Small intestine (tissue), 7 donors: ENCODE data around the gene MYOZ1. TPM values are rescaled to one million over a fixed set of nuclear protein-coding genes. Genes with fewer than 3 reads are reported as not detected.
"Not testable (repeated sequence)": the region's sequence is repeated elsewhere in the genome, so short reads cannot be mapped to it uniquely, and the experiment has no call there.

Source experiments
- DNase-seq, 2 donors: peaks; one replicate each; pipeline versions ENCODE4 v3.0.0 to v3.0.0-alpha.2; 2013
- FAIRE-seq: peaks from 2 replicates; lab custom pipeline; 2012; peaks lifted over from hg19 to GRCh38; lab: Jason Lieb, UNC
- H3K27ac ChIP-seq, 3 donors: one replicate each; pipeline ENCODE4 v1.5.1; 2013; ENCODE audit warnings: low read length in 2 of 3, mild to moderate bottlenecking in 2 of 3, control low read depth in 1 of 3, inconsistent platforms in 1 of 3, low read depth in 1 of 3, moderate library complexity in 1 of 3
- H3K27me3 ChIP-seq, 3 donors: one replicate each; pipeline ENCODE4 v1.6.1; 2013; ENCODE audit warnings: low read length in 3 of 3, inconsistent platforms in 1 of 3; ENCODE audit not compliant: control insufficient read depth in 3 of 3, insufficient read depth in 3 of 3
- H3K36me3 ChIP-seq, 3 donors: one replicate each; pipeline ENCODE4 v1.6.1; 2013; ENCODE audit warnings: low read length in 3 of 3, inconsistent platforms in 1 of 3, low read depth in 1 of 3, mild to moderate bottlenecking in 1 of 3, moderate library complexity in 1 of 3; ENCODE audit not compliant: control insufficient read depth in 3 of 3, insufficient read depth in 2 of 3
- H3K4me1 ChIP-seq, 3 donors: one replicate each; pipeline ENCODE4 v1.6.1; 2013; ENCODE audit warnings: low read length in 2 of 3, inconsistent platforms in 1 of 3, low read depth in 1 of 3, mild to moderate bottlenecking in 1 of 3, moderate library complexity in 1 of 3; ENCODE audit not compliant: control insufficient read depth in 3 of 3, insufficient read depth in 2 of 3
- H3K4me3 ChIP-seq, 3 donors: one replicate each; pipeline ENCODE4 v1.5.1; 2013; ENCODE audit warnings: low read length in 3 of 3, control low read depth in 1 of 3, inconsistent platforms in 1 of 3, low read depth in 1 of 3, mild to moderate bottlenecking in 1 of 3, moderate library complexity in 1 of 3
- H3K9me3 ChIP-seq, 2 donors: one replicate each; pipeline ENCODE4 v1.6.1; 2013; ENCODE audit warnings: low read depth in 1 of 2, low read length in 1 of 2; ENCODE audit not compliant: control insufficient read depth in 2 of 2, insufficient read depth in 1 of 2
- WGBS, 3 donors: extraction: QIAGEN DNeasy Blood & Tissue Kit; methylation state at CpG; one replicate each; pipeline ENCODE4 v1.1.7; 2013; 5-methylcytosine and 5-hydroxymethylcytosine counted together
- polyA plus RNA-seq, 4 donors: library from polyadenylated mRNA; stranded (reverse) in 3 of 4; unstranded in 1 of 4; fragments of 200-250 nt in 3 of 4; fragments of 120-200 nt in 1 of 4; gene quantifications; one replicate each; pipeline versions ENCODE4 v1.2.1 to v1.2.3, GENCODE V29; 2013
- donor health status: healthy with polysubstance abuse.
- donor health status: control.
- donor health status: control.
- donor health status: Bipolar disorder and iron deficiency.
- donor health status: healthy.

The MYOZ1 gene
- polyA plus RNA-seq, 4 donors, result 0.37 to 2.0 (median 0.49) TPM

GRCh38 chr10:73664156-73665040 lies 23.1 kb upstream of the MYOZ1 start:
- 79 to 80% (median 79%) methylated on average over 12 to 13 of the region's 13 CpGs for WGBS, 3 donors
- H3K4me1 ChIP-seq, H3K27ac ChIP-seq, H3K4me3 ChIP-seq, H3K36me3 ChIP-seq, H3K27me3 ChIP-seq, H3K9me3 ChIP-seq, FAIRE-seq: not testable (repeated sequence)
- DNase-seq, result peak in 1 of 2 donors; percentile 27

- 80 to 81% (median 80%) methylated on average over 10 of the region's 10 CpGs for WGBS, 3 donors
- not testable (repeated sequence) for H3K27ac ChIP-seq, H3K9me3 ChIP-seq, H3K36me3 ChIP-seq, H3K4me3 ChIP-seq, H3K4me1 ChIP-seq, H3K27me3 ChIP-seq, FAIRE-seq, DNase-seq
Measured at GRCh38 chr10:73663621-73664020, 22.3 kb upstream of the MYOZ1 start.

GRCh38 chr10:73662705-73663104 lies 21.4 kb upstream of the MYOZ1 start:
- not testable (repeated sequence) for H3K27me3 ChIP-seq, DNase-seq, H3K27ac ChIP-seq, H3K4me3 ChIP-seq, H3K4me1 ChIP-seq, H3K9me3 ChIP-seq, FAIRE-seq, H3K36me3 ChIP-seq
- WGBS, 3 donors, result 82 to 94% (median 84%) methylated on average over 7 of the region's 7 CpGs

- 75 to 96% (median 87%) methylated on average over 5 of the region's 5 CpGs for WGBS, 3 donors
- no peaks in the 10 kb centered on the region for H3K4me1 ChIP-seq
Measured at GRCh38 chr10:73655990-73656298, 14.7 kb upstream of the MYOZ1 start, which contains the start of gene SYNPO2L. SYNPO2L (minus strand) TSS chr10:73656029; CDS start chr10:73655922, 107 bp downstream.

GRCh38 chr10:73655257-73655989 lies 14.1 kb upstream of the MYOZ1 start:
- Histone ChIP-seq H3K27me3 (no peaks in the 10 kb centered on the region), H3K9me3 (no peaks in the 10 kb centered on the region), H3K27ac (no peak overlapping the region), H3K4me1 (no peaks in the 10 kb centered on the region), H3K4me3 (no peak overlapping the region), H3K36me3 (no peaks in the 10 kb centered on the region)
- no peak for FAIRE-seq
- WGBS, 3 donors, result 59 to 74% (median 66%) methylated on average over 12 of the region's 12 CpGs
- no peak for DNase-seq

More at GRCh38 chr10:73655990-73656298, 14.7 kb upstream of the MYOZ1 start, which contains the start of gene SYNPO2L:
- Histone ChIP-seq H3K4me3 (no peak within 1 kb of the TSS), H3K36me3 (no peaks in the 10 kb centered on the region), H3K27ac (no peak within 1 kb of the TSS), H3K9me3 (no peaks in the 10 kb centered on the region), H3K27me3 (no peaks in the 10 kb centered on the region)
- DNase-seq (no peak), FAIRE-seq (no peak)

GRCh38 chr10:73653701-73654100 lies 12.4 kb upstream of the MYOZ1 start:
- H3K27ac ChIP-seq, result no peak overlapping the region
- peaks cover 0 to under 1% (median 0%) of the 10 kb centered on the region in 3 donors for H3K4me1 ChIP-seq
- 61 to 82% (median 79%) methylated on average over 3 of the region's 3 CpGs for WGBS, 3 donors
- H3K9me3 ChIP-seq, result no peaks in the 10 kb centered on the region
- DNase-seq (no peak), FAIRE-seq (no peak)
- no peak overlapping the region for H3K4me3 ChIP-seq
- no peaks in the 10 kb centered on the region for H3K27me3 ChIP-seq
- no peaks in the 10 kb centered on the region for H3K36me3 ChIP-seq

GRCh38 chr10:73653195-73653594 lies 11.9 kb upstream of the MYOZ1 start:
- Histone ChIP-seq H3K36me3 (no peaks in the 10 kb centered on the region), H3K9me3 (no peaks in the 10 kb centered on the region), H3K4me3 (no peak overlapping the region), H3K4me1 (peaks cover 0 to 5% (median 0%) of the 10 kb centered on the region in 3 donors), H3K27ac (no peak overlapping the region), H3K27me3 (no peaks in the 10 kb centered on the region)
- DNase-seq (no peak), FAIRE-seq (no peak)
- 83 to 88% (median 85%) methylated on average over 11 of the region's 11 CpGs for WGBS, 3 donors

- 70 to 76% (median 70%) methylated on average over 5 of the region's 5 CpGs for WGBS, 3 donors
- Histone ChIP-seq H3K4me3 (no peak overlapping the region), H3K36me3 (no peaks in the 10 kb centered on the region), H3K27ac (no peak overlapping the region), H3K27me3 (no peaks in the 10 kb centered on the region), H3K9me3 (no peaks in the 10 kb centered on the region), H3K4me1 (peaks cover 0 to 15% (median 0%) of the 10 kb centered on the region in 3 donors)
- no peak for FAIRE-seq
- DNase-seq, result no peak
Measured at GRCh38 chr10:73650537-73651331, 9.5 kb upstream of the MYOZ1 start.
